GM23338 (cell line): ENCODE measurements around the gene ERVH48-1. TPM values are rescaled to one million over a fixed set of nuclear protein-coding genes. Genes with fewer than 3 reads are reported as not detected.

ENCODE experiments used
- ATAC-seq: fragments of 200-7000 bp; cut with Tn5 transposase; 3 replicates; pipeline ENCODE4 v1.9.1; 2020
- DNase-seq: peaks from one replicate; pipeline ENCODE4 v3.0.0-alpha.2; 2015; ENCODE audit warnings: low spot score
- H2AFZ ChIP-seq: fragments of 200-600 bp; sonication (generic); 2 replicates; pipeline ENCODE4 v1.8.0; 2016; ENCODE audit warnings: antibody characterized with exemption, mild to moderate bottlenecking, moderate library complexity
- H3F3A ChIP-seq: fragments of 200-600 bp; sonication (generic); replicated peaks from 2 replicates; pipeline ENCODE4 v1.8.0; 2017; ENCODE audit warnings: antibody characterized with exemption, mixed run types, low read depth
- H3K27ac ChIP-seq: fragments of 200-600 bp; sonication (generic); 2 replicates; pipeline ENCODE4 v1.6.1; 2016; ENCODE audit warnings: low read depth
- H3K27me3 ChIP-seq: fragments of 200-600 bp; sonication (generic); 2 replicates; pipeline ENCODE4 v1.8.0; 2016; ENCODE audit warnings: mild to moderate bottlenecking, mixed run types, moderate library complexity; ENCODE audit not compliant: insufficient read depth
- H3K36me3 ChIP-seq: fragments of 200-600 bp; sonication (generic); 2 replicates; pipeline ENCODE4 v1.8.0; 2016; ENCODE audit warnings: mild to moderate bottlenecking; ENCODE audit not compliant: insufficient read depth
- H3K4me1 ChIP-seq: fragments of 200-600 bp; sonication (generic); 2 replicates; pipeline ENCODE4 v1.8.0; 2016; ENCODE audit warnings: mild to moderate bottlenecking, moderate library complexity; ENCODE audit not compliant: insufficient read depth
- H3K4me2 ChIP-seq: fragments of 200-600 bp; sonication (generic); 2 replicates; pipeline ENCODE4 v1.7.1; 2017; ENCODE audit warnings: mixed run types
- H3K4me3 ChIP-seq: fragments of 200-600 bp; sonication (generic); 2 replicates; pipeline ENCODE4 v1.6.1; 2016; ENCODE audit warnings: mixed run types
- H3K79me2 ChIP-seq: fragments of 200-600 bp; sonication (generic); replicated peaks from 2 replicates; pipeline ENCODE4 v1.8.0; 2017; ENCODE audit warnings: mild to moderate bottlenecking; ENCODE audit not compliant: insufficient read depth
- H3K9me2 ChIP-seq: fragments of 200-600 bp; sonication (generic); 2 replicates; pipeline ENCODE4 v1.8.0; 2017; ENCODE audit not compliant: insufficient read depth
- H4K20me1 ChIP-seq: fragments of 200-600 bp; sonication (generic); replicated peaks from 2 replicates; pipeline ENCODE4 v1.8.0; 2017; ENCODE audit warnings: mild to moderate bottlenecking; ENCODE audit not compliant: insufficient read depth
- H3K27ac Mint-ChIP-seq: 2 replicates; pipeline ENCODE4 v1.8.0; 2020; ENCODE audit warnings: inconsistent platforms, mild to moderate bottlenecking, moderate library complexity, mixed read lengths
- H3K27me3 Mint-ChIP-seq: 3 replicates; pipeline ENCODE4 v1.8.0; 2022; ENCODE audit warnings: low read depth, mild to moderate bottlenecking, moderate library complexity, mixed read lengths, inconsistent platforms; ENCODE audit not compliant: insufficient read depth, poor library complexity
- H3K36me3 Mint-ChIP-seq: 3 replicates; pipeline ENCODE4 v1.8.0; 2021; ENCODE audit warnings: low read depth, mild to moderate bottlenecking, inconsistent platforms, moderate library complexity, mixed read lengths
- H3K4me1 Mint-ChIP-seq: 3 replicates; pipeline ENCODE4 v1.8.0; 2020; ENCODE audit warnings: mild to moderate bottlenecking, inconsistent platforms, mixed read lengths
- H3K4me3 Mint-ChIP-seq: 3 replicates; pipeline ENCODE4 v1.8.0; 2021; ENCODE audit warnings: moderate library complexity, mild to moderate bottlenecking, inconsistent platforms, mixed read lengths
- H3K9me3 Mint-ChIP-seq: 3 replicates; pipeline ENCODE4 v1.8.0; 2020; ENCODE audit warnings: moderate library complexity, mild to moderate bottlenecking, inconsistent platforms, mixed read lengths
- CREB1 ChIP-seq: fragments of 250-450 bp; sonication (Bioruptor Pico); IDR thresholded peaks from 2 replicates; pipeline ENCODE4 v1.5.0; 2020; ENCODE audit warnings: low read depth, mild to moderate bottlenecking, moderate library complexity
- CTCF ChIP-seq, 2 experiments: fragments of 200-600 bp in 1 of 2; sonication (generic) in 1 of 2; conservative IDR thresholded peaks; 2 replicates each; pipeline versions ENCODE4 v1.5.1 to v1.6.1; 2016 to 2017; ENCODE audit warnings: antibody characterized with exemption in 2 of 2, low read depth in 2 of 2, mild to moderate bottlenecking in 2 of 2, moderate library complexity in 1 of 2
- EZH2 ChIP-seq: fragments of 200-600 bp; sonication (generic); IDR thresholded peaks from one replicate; pipeline ENCODE4 v1.8.0; 2017; ENCODE audit warnings: antibody characterized with exemption, mild to moderate bottlenecking, low read depth; ENCODE audit not compliant: unreplicated experiment
- EZH2phosphoT487 ChIP-seq: fragments of 200-600 bp; sonication (generic); IDR thresholded peaks from one replicate; pipeline ENCODE4 v1.8.1; 2018; ENCODE audit warnings: antibody characterized with exemption; ENCODE audit not compliant: unreplicated experiment
- JUNB ChIP-seq: IDR thresholded peaks from one replicate; pipeline ENCODE4 v1.6.1; 2016; ENCODE audit warnings: antibody characterized with exemption; ENCODE audit not compliant: unreplicated experiment
- NANOG ChIP-seq: IDR thresholded peaks from 2 replicates; pipeline ENCODE4 v1.6.1; 2016; ENCODE audit warnings: antibody characterized with exemption, borderline replicate concordance
- POLR2AphosphoS5 ChIP-seq: IDR thresholded peaks from 2 replicates; pipeline ENCODE4 v1.6.1; 2016; ENCODE audit warnings: antibody characterized with exemption, low read depth
- STAT1 ChIP-seq: IDR thresholded peaks from one replicate; pipeline ENCODE4 v1.6.1; 2016; ENCODE audit warnings: antibody characterized with exemption; ENCODE audit not compliant: unreplicated experiment
- ZNF114 ChIP-seq: fragments of 250-450 bp; sonication (Bioruptor Pico); IDR thresholded peaks from 2 replicates; pipeline ENCODE4 v1.5.0; 2020; ENCODE audit warnings: mild to moderate bottlenecking, moderate library complexity
- ZNF331 ChIP-seq: fragments of 250-450 bp; sonication (Bioruptor Pico); IDR thresholded peaks from 2 replicates; pipeline ENCODE4 v1.5.0; 2020; ENCODE audit warnings: low read depth, mild to moderate bottlenecking, moderate library complexity
- polyA plus RNA-seq: library from polyadenylated mRNA; unstranded; fragments of >200 nt; fragmentation: Nextera tagmentation; extraction: Ambion mirVana; gene quantifications from 2 replicates; pipeline ENCODE4 v1.2.1, GENCODE V29; 2016
- total RNA-seq: library from RNA; depleted of rRNA; stranded (reverse); fragments of >200 nt; shearing (Covaris generic); gene quantifications from 2 replicates; pipeline ENCODE4 v1.2.3, GENCODE V29; 2014
- TF ChIP-seq, protein P1 (sequence below): fragments of 250-450 bp; sonication (Bioruptor Pico); IDR thresholded peaks from 2 replicates; pipeline ENCODE4 v1.5.0; 2020; ENCODE audit warnings: mild to moderate bottlenecking, moderate library complexity
- TF ChIP-seq, protein P2 (sequence below): IDR thresholded peaks from 2 replicates; pipeline ENCODE4 v1.6.1; 2016; ENCODE audit warnings: antibody characterized with exemption
- TF ChIP-seq, protein P3 (sequence below): IDR thresholded peaks from one replicate; pipeline ENCODE4 v1.6.1; 2018; ENCODE audit warnings: antibody characterized with exemption; ENCODE audit not compliant: unreplicated experiment

Gene ERVH48-1
- total and polyA plus RNA-seq, 2 experiments from 2014 or later: 31.7 to 37.0 TPM

DNA sequence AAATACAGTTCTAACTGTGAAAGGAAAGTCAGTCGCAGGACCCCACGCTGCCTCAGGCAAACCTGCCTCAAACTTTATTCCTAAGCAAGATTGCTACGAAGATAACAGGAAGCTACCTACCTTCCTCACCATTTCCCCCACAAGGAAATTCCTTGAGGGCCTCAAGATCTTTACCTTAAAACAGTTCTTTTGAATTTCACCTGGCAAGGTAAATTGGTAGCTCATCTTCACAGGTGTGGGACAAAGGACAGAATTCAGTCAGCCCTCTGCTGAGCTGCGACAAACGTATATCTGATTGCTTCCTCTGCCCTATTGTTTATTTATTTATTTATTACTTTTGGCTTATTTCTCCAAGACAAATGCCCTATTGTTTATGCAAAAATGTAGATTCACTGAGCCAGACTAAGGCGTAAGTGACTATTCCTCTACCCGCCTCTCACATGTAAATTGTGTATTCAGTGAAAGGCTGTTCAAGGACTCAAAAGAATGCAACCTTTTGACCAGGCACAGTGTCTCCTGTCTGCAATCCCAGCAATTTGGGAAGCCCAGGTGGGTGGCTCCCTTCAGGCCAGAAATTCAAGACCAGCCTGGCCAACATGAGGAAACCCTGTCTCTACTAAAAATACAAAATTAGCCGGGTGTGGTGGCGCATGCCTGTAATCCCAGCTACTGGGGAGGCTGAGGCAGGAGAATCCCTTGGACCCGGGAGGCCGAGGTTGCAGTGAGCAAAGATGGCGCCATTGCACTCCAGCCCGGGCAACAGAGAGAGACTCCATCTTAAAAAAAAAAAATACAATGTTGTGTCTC, 31.6 kb upstream of the ERVH48-1 start:
- H3K27me3 ChIP-seq: no peaks in the 10 kb centered on the region
- H3K27ac Mint-ChIP-seq: peak overlapping the region; percentile 95

More for the DNA sequence above, 31.6 kb upstream of the ERVH48-1 start:
- Histone ChIP-seq H4K20me1 (no peaks in the 10 kb centered on the region), H3K79me2 (no peaks in the 10 kb centered on the region), H3K36me3 (no peaks in the 10 kb centered on the region), H3K4me1 (peaks cover 27% of the 10 kb centered on the region), H2AFZ (no peak overlapping the region), H3F3A (peaks cover 21% of the 10 kb centered on the region), H3K27ac (peak overlapping the region; percentile 100), H3K4me2 (no peak overlapping the region; the same call in 1 of the 2 replicates), H3K9me2 (no peaks in the 10 kb centered on the region), H3K4me3 (no peak overlapping the region)
- Mint-ChIP-seq H3K36me3 (peaks cover 10% of the 10 kb centered on the region; the same call in 2 of the 3 replicates), H3K4me1 (peaks cover 49% of the 10 kb centered on the region), H3K4me3 (no peak overlapping the region), H3K9me3 (peaks cover 16% of the 10 kb centered on the region), H3K27me3 (peaks cover 35% of the 10 kb centered on the region)
- ATAC-seq (peak; percentile 69), DNase-seq (peak; percentile 94)
- TF ChIP-seq POLR2AphosphoS5: no peak; the same call in none of the 2 replicates
- TF ChIP-seq CTCF (conservative IDR thresholded peaks at IDR 0.05; ENCODE audit: low read depth in 2 of 2): no peak
- no peak for TF ChIP-seq CREB1 (CRISPR knock-in tag)
- no peak for TF ChIP-seq JUNB
- no peak for TF ChIP-seq EZH2
- TF ChIP-seq ZNF331 (CRISPR knock-in tag): no peak
- TF ChIP-seq, protein P1, sequence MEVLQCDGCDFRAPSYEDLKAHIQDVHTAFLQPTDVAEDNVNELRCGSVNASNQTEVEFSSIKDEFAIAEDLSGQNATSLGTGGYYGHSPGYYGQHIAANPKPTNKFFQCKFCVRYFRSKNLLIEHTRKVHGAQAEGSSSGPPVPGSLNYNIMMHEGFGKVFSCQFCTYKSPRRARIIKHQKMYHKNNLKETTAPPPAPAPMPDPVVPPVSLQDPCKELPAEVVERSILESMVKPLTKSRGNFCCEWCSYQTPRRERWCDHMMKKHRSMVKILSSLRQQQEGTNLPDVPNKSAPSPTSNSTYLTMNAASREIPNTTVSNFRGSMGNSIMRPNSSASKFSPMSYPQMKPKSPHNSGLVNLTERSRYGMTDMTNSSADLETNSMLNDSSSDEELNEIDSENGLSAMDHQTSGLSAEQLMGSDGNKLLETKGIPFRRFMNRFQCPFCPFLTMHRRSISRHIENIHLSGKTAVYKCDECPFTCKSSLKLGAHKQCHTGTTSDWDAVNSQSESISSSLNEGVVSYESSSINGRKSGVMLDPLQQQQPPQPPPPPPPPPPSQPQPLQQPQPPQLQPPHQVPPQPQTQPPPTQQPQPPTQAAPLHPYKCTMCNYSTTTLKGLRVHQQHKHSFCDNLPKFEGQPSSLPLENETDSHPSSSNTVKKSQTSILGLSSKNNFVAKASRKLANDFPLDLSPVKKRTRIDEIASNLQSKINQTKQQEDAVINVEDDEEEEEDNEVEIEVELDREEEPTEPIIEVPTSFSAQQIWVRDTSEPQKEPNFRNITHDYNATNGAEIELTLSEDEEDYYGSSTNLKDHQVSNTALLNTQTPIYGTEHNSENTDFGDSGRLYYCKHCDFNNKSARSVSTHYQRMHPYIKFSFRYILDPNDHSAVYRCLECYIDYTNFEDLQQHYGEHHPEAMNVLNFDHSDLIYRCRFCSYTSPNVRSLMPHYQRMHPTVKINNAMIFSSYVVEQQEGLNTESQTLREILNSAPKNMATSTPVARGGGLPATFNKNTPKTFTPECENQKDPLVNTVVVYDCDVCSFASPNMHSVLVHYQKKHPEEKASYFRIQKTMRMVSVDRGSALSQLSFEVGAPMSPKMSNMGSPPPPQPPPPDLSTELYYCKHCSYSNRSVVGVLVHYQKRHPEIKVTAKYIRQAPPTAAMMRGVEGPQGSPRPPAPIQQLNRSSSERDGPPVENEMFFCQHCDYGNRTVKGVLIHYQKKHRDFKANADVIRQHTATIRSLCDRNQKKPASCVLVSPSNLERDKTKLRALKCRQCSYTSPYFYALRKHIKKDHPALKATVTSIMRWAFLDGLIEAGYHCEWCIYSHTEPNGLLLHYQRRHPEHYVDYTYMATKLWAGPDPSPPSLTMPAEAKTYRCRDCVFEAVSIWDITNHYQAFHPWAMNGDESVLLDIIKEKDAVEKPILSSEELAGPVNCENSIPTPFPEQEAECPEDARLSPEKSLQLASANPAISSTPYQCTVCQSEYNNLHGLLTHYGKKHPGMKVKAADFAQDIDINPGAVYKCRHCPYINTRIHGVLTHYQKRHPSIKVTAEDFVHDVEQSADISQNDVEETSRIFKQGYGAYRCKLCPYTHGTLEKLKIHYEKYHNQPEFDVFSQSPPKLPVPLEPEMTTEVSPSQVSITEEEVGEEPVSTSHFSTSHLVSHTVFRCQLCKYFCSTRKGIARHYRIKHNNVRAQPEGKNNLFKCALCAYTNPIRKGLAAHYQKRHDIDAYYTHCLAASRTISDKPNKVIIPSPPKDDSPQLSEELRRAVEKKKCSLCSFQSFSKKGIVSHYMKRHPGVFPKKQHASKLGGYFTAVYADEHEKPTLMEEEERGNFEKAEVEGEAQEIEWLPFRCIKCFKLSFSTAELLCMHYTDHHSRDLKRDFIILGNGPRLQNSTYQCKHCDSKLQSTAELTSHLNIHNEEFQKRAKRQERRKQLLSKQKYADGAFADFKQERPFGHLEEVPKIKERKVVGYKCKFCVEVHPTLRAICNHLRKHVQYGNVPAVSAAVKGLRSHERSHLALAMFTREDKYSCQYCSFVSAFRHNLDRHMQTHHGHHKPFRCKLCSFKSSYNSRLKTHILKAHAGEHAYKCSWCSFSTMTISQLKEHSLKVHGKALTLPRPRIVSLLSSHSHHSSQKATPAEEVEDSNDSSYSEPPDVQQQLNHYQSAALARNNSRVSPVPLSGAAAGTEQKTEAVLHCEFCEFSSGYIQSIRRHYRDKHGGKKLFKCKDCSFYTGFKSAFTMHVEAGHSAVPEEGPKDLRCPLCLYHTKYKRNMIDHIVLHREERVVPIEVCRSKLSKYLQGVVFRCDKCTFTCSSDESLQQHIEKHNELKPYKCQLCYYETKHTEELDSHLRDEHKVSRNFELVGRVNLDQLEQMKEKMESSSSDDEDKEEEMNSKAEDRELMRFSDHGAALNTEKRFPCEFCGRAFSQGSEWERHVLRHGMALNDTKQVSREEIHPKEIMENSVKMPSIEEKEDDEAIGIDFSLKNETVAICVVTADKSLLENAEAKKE (CRISPR knock-in tag): peak; percentile 71; the same call in 1 of the 2 replicates
- no peak for TF ChIP-seq EZH2phosphoT487
- TF ChIP-seq, protein P2, sequence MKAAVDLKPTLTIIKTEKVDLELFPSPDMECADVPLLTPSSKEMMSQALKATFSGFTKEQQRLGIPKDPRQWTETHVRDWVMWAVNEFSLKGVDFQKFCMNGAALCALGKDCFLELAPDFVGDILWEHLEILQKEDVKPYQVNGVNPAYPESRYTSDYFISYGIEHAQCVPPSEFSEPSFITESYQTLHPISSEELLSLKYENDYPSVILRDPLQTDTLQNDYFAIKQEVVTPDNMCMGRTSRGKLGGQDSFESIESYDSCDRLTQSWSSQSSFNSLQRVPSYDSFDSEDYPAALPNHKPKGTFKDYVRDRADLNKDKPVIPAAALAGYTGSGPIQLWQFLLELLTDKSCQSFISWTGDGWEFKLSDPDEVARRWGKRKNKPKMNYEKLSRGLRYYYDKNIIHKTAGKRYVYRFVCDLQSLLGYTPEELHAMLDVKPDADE: peak; percentile 57; the same call in 1 of the 2 replicates
- TF ChIP-seq STAT1: no peak
- peak; percentile 68 for TF ChIP-seq NANOG
- TF ChIP-seq, protein P3, sequence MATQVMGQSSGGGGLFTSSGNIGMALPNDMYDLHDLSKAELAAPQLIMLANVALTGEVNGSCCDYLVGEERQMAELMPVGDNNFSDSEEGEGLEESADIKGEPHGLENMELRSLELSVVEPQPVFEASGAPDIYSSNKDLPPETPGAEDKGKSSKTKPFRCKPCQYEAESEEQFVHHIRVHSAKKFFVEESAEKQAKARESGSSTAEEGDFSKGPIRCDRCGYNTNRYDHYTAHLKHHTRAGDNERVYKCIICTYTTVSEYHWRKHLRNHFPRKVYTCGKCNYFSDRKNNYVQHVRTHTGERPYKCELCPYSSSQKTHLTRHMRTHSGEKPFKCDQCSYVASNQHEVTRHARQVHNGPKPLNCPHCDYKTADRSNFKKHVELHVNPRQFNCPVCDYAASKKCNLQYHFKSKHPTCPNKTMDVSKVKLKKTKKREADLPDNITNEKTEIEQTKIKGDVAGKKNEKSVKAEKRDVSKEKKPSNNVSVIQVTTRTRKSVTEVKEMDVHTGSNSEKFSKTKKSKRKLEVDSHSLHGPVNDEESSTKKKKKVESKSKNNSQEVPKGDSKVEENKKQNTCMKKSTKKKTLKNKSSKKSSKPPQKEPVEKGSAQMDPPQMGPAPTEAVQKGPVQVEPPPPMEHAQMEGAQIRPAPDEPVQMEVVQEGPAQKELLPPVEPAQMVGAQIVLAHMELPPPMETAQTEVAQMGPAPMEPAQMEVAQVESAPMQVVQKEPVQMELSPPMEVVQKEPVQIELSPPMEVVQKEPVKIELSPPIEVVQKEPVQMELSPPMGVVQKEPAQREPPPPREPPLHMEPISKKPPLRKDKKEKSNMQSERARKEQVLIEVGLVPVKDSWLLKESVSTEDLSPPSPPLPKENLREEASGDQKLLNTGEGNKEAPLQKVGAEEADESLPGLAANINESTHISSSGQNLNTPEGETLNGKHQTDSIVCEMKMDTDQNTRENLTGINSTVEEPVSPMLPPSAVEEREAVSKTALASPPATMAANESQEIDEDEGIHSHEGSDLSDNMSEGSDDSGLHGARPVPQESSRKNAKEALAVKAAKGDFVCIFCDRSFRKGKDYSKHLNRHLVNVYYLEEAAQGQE: no peak
- TF ChIP-seq ZNF114 (CRISPR knock-in tag): peak; percentile 29; the same call in 1 of the 2 replicates
